Hepatocyte (in vitro differentiated cells): ENCODE measurements around the gene TFF1. TPM values are rescaled to one million over a fixed set of nuclear protein-coding genes. Genes with fewer than 3 reads are reported as not detected.

ENCODE experiments used
- DNase-seq: peaks from one replicate; pipeline ENCODE4 v3.0.0-alpha.2; 2016; ENCODE audit warnings: low spot score
- H2AFZ ChIP-seq: fragments of 200-600 bp; sonication (generic); 2 replicates; pipeline ENCODE4 v1.6.0; 2016; ENCODE audit warnings: antibody characterized with exemption, mild to moderate bottlenecking
- H3K27ac ChIP-seq: fragments of 200-600 bp; sonication (generic); 2 replicates; pipeline ENCODE4 v1.5.1; 2016; ENCODE audit warnings: mild to moderate bottlenecking
- H3K27me3 ChIP-seq: fragments of 200-600 bp; sonication (generic); 2 replicates; pipeline ENCODE4 v1.6.1; 2016
- H3K36me3 ChIP-seq: fragments of 200-600 bp; sonication (generic); replicated peaks from 2 replicates; pipeline ENCODE4 v1.5.1; 2016; ENCODE audit warnings: low read depth; ENCODE audit not compliant: insufficient read depth
- H3K4me1 ChIP-seq: fragments of 200-600 bp; sonication (generic); 2 replicates; pipeline ENCODE4 v1.5.1; 2016; ENCODE audit warnings: mild to moderate bottlenecking, moderate library complexity; ENCODE audit not compliant: insufficient read depth
- H3K4me2 ChIP-seq: fragments of 200-600 bp; sonication (generic); 2 replicates; pipeline ENCODE4 v1.6.0; 2016
- H3K4me3 ChIP-seq: fragments of 200-600 bp; sonication (generic); 2 replicates; pipeline ENCODE4 v1.5.1; 2016; ENCODE audit warnings: mild to moderate bottlenecking
- H3K79me2 ChIP-seq: fragments of 200-600 bp; sonication (generic); 2 replicates; pipeline ENCODE4 v1.6.0; 2017; ENCODE audit warnings: mild to moderate bottlenecking
- H3K9me2 ChIP-seq: fragments of 200-600 bp; sonication (generic); replicated peaks from 2 replicates; pipeline ENCODE4 v1.6.0; 2017; ENCODE audit warnings: mild to moderate bottlenecking; ENCODE audit not compliant: insufficient read depth
- H3K9me3 ChIP-seq: fragments of 200-600 bp; sonication (generic); 2 replicates; pipeline ENCODE4 v1.5.1; 2016; ENCODE audit warnings: low read depth, mild to moderate bottlenecking
- H4K20me1 ChIP-seq: fragments of 200-600 bp; sonication (generic); 2 replicates; pipeline ENCODE4 v1.6.0; 2016; ENCODE audit warnings: mild to moderate bottlenecking; ENCODE audit not compliant: insufficient read depth, poor library complexity, severe bottlenecking
- CTCF ChIP-seq: fragments of 200-600 bp; sonication (generic); IDR thresholded peaks from 2 replicates; pipeline ENCODE4 v1.5.1; 2016; ENCODE audit warnings: antibody characterized with exemption, mild to moderate bottlenecking; ENCODE audit not compliant: poor library complexity
- EZH2 ChIP-seq: fragments of 200-600 bp; sonication (generic); IDR thresholded peaks from 2 replicates; pipeline ENCODE4 v1.6.1; 2016; ENCODE audit warnings: antibody characterized with exemption, mild to moderate bottlenecking, borderline replicate concordance
- EZH2phosphoT487 ChIP-seq: fragments of 200-600 bp; sonication (generic); IDR thresholded peaks from one replicate; pipeline ENCODE4 v1.6.1; 2018; ENCODE audit warnings: antibody characterized with exemption, mild to moderate bottlenecking, low read depth, moderate library complexity; ENCODE audit not compliant: unreplicated experiment, severe bottlenecking
- WGBS: methylation state at CpG from one replicate; pipeline ENCODE4 v1.1.6; 2016; ENCODE audit warnings: low lambda C conversion rate; ENCODE audit errors: missing lambda C conversion rate; 5-methylcytosine and 5-hydroxymethylcytosine counted together
- polyA plus RNA-seq: library from polyadenylated mRNA; unstranded; fragments of >200 nt; fragmentation: Nextera tagmentation; extraction: Ambion mirVana; gene quantifications from 2 replicates; pipeline ENCODE4 v1.2.1, GENCODE V29; 2016
- total RNA-seq: library from RNA; depleted of rRNA; stranded (reverse); fragments of >200 nt; gene quantifications from 2 replicates; pipeline ENCODE4 v1.2.3, GENCODE V29; 2014

Gene TFF1
- total and polyA plus RNA-seq, 2 experiments from 2014 or later = 57.4 to 140 TPM

- TF ChIP-seq CTCF (no peak), EZH2 (no peak), EZH2phosphoT487 (no peak)
- no peaks in the 10 kb centered on the region for H3K79me2 ChIP-seq
- 89% methylated on average over 17 of the region's 17 CpGs for WGBS
- H3K36me3 ChIP-seq = no peaks in the 10 kb centered on the region
- DNase-seq = no peak
- no peaks in the 10 kb centered on the region for H4K20me1 ChIP-seq
- no peaks in the 10 kb centered on the region for H3K4me1 ChIP-seq
- H3K4me2 ChIP-seq = no peak overlapping the region
- H3K27me3 ChIP-seq = no peaks in the 10 kb centered on the region
- no peak overlapping the region for H2AFZ ChIP-seq
- no peak overlapping the region for H3K27ac ChIP-seq
- H3K4me3 ChIP-seq = no peak overlapping the region
- no peaks in the 10 kb centered on the region for H3K9me2 ChIP-seq
- no peaks in the 10 kb centered on the region for H3K9me3 ChIP-seq
These were observed 26.6 kb upstream of the TFF1 start for GRCh38 chr21:42392731-42393442.

GRCh38 chr21:42391297-42391696 lies 25.0 kb upstream of the TFF1 start:
- Histone ChIP-seq H3K79me2 (no peaks in the 10 kb centered on the region), H3K27ac (no peak overlapping the region), H3K27me3 (no peaks in the 10 kb centered on the region), H3K4me2 (no peak overlapping the region), H2AFZ (no peak overlapping the region), H3K4me3 (no peak overlapping the region), H3K9me2 (no peaks in the 10 kb centered on the region), H3K36me3 (no peaks in the 10 kb centered on the region), H4K20me1 (no peaks in the 10 kb centered on the region), H3K9me3 (no peaks in the 10 kb centered on the region), H3K4me1 (no peaks in the 10 kb centered on the region)
- no peak for DNase-seq
- WGBS = 68% methylated on average over 5 of the region's 5 CpGs
- TF ChIP-seq EZH2phosphoT487 (no peak), EZH2 (no peak), CTCF (no peak)

DNA sequence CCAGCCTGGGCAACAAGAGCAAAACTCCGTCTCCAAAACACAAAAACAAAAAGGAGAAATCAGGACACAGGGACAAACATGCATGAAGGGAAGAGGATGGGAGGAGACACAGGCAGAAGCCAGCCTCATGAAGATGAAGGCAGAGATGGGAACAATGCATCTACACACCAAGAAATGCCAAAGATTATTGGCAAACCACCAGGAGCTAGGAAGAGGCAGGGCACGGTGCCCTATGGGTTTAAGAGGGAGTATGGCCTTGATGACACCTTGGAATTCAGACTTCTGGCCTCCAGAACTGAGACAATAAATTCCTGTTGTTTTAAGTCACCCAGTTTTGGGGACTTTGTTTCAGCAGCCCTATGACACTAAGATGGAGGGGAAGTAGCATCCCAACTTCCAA lies 24.4 kb upstream of the TFF1 start:
- H2AFZ ChIP-seq = no peak overlapping the region
- 87% methylated on average over 2 of the region's 2 CpGs for WGBS
- H3K36me3 ChIP-seq = no peaks in the 10 kb centered on the region

More for the DNA sequence above, 24.4 kb upstream of the TFF1 start:
- H3K27ac ChIP-seq = no peak overlapping the region
- no peaks in the 10 kb centered on the region for H3K9me2 ChIP-seq
- no peaks in the 10 kb centered on the region for H3K79me2 ChIP-seq
- no peak for DNase-seq
- H3K9me3 ChIP-seq = no peaks in the 10 kb centered on the region
- H3K27me3 ChIP-seq = no peaks in the 10 kb centered on the region
- no peak overlapping the region for H3K4me3 ChIP-seq
- no peak for TF ChIP-seq CTCF
- TF ChIP-seq EZH2 = no peak
- no peak for TF ChIP-seq EZH2phosphoT487
- peaks cover 1% of the 10 kb centered on the region for H3K4me1 ChIP-seq
- H3K4me2 ChIP-seq = no peak overlapping the region
- H4K20me1 ChIP-seq = no peaks in the 10 kb centered on the region
